Ishikawa (cell line): ENCODE measurements around the gene SRC.

Experiments used
- CEBPB ChIP-seq: IDR thresholded peaks from 2 replicates; pipeline ENCODE4 v1.6.1; 2012
- CREB1 ChIP-seq: IDR thresholded peaks from 2 replicates; pipeline ENCODE4 v1.6.1; 2012; ENCODE audit warnings: low read depth
- EGR1 ChIP-seq: IDR thresholded peaks from 2 replicates; pipeline ENCODE4 v1.6.1; 2012
- EP300 ChIP-seq: IDR thresholded peaks from 2 replicates; pipeline ENCODE4 v1.6.1; 2012; ENCODE audit warnings: borderline replicate concordance
- FOXM1 ChIP-seq: IDR thresholded peaks from 2 replicates; pipeline ENCODE4 v1.6.1; 2012; ENCODE audit warnings: low read depth, borderline replicate concordance
- MAX ChIP-seq: IDR thresholded peaks from 2 replicates; pipeline ENCODE4 v1.6.1; 2012
- NFIC ChIP-seq: IDR thresholded peaks from 2 replicates; pipeline ENCODE4 v1.6.1; 2012
- RAD21 ChIP-seq: IDR thresholded peaks from 2 replicates; pipeline ENCODE4 v1.6.1; 2012; ENCODE audit warnings: low read depth
- TAF1 ChIP-seq: IDR thresholded peaks from 2 replicates; pipeline ENCODE4 v1.6.1; 2012; ENCODE audit warnings: low read depth, mild to moderate bottlenecking
- TCF12 ChIP-seq: IDR thresholded peaks from 2 replicates; pipeline ENCODE4 v1.6.1; 2012; ENCODE audit warnings: low read depth
- TEAD4 ChIP-seq: IDR thresholded peaks from 2 replicates; pipeline ENCODE4 v1.6.1; 2012
- YY1 ChIP-seq: IDR thresholded peaks from 2 replicates; pipeline ENCODE4 v1.6.1; 2012; ENCODE audit warnings: low read depth
- ZBTB7A ChIP-seq: IDR thresholded peaks from 2 replicates; pipeline ENCODE4 v1.6.1; 2012; ENCODE audit warnings: low read depth
- TF ChIP-seq, protein P1 (sequence below): IDR thresholded peaks from 2 replicates; pipeline ENCODE4 v1.6.1; 2012; ENCODE audit warnings: low read depth, mild to moderate bottlenecking
- TF ChIP-seq, protein P2 (sequence below): IDR thresholded peaks from 2 replicates; pipeline ENCODE4 v1.6.1; 2012

SRC gene

DNA sequence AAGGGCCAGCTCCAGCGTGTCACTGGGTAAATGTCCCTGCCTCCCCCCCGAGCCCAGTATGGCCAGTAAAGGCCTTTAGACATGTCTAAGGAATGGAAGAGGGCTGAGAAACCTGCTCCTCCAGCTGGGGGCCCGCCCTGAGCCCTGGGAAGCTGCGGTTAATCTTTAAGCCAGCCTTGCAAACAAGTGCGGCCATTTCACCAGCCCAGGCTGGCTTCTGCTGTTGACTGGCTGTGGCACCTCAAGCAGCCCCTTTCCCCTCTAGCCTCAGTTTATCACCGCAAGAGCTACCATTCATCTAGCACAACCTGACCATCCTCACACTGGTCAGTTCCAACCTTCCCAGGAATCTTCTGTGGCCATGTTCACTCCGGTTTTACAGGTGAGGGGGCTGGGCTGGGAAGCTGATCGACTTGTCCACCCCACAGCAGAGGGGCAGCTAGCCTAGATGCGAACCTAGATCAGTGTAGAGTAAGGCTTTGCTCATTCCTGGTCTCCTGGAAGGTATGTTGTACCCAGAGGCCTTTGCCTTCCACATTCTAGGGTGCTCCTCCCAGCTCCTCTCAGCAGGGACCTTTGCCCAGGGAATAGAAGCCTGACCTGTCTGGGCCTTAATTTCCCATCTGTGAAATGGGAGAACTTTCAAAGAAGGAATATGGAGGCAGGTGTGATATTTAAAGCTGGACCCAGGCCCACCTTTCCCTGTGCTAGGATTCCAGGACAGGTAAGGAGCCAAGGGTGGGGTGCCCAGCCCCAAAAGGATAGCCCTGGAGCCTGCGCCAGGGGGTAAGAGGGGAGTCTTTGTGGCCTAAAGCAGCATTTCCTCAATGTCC lies 1.2 kb upstream of the SRC start:
- TF ChIP-seq FOXM1: no peak
- no peak for TF ChIP-seq TCF12
- no peak for TF ChIP-seq CREB1
- no peak for TF ChIP-seq RAD21
- TF ChIP-seq EGR1: no peak
- TF ChIP-seq, protein P1, sequence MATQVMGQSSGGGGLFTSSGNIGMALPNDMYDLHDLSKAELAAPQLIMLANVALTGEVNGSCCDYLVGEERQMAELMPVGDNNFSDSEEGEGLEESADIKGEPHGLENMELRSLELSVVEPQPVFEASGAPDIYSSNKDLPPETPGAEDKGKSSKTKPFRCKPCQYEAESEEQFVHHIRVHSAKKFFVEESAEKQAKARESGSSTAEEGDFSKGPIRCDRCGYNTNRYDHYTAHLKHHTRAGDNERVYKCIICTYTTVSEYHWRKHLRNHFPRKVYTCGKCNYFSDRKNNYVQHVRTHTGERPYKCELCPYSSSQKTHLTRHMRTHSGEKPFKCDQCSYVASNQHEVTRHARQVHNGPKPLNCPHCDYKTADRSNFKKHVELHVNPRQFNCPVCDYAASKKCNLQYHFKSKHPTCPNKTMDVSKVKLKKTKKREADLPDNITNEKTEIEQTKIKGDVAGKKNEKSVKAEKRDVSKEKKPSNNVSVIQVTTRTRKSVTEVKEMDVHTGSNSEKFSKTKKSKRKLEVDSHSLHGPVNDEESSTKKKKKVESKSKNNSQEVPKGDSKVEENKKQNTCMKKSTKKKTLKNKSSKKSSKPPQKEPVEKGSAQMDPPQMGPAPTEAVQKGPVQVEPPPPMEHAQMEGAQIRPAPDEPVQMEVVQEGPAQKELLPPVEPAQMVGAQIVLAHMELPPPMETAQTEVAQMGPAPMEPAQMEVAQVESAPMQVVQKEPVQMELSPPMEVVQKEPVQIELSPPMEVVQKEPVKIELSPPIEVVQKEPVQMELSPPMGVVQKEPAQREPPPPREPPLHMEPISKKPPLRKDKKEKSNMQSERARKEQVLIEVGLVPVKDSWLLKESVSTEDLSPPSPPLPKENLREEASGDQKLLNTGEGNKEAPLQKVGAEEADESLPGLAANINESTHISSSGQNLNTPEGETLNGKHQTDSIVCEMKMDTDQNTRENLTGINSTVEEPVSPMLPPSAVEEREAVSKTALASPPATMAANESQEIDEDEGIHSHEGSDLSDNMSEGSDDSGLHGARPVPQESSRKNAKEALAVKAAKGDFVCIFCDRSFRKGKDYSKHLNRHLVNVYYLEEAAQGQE: no peak

- TF ChIP-seq TAF1: no peak
- no peak for TF ChIP-seq EP300
- no peak for TF ChIP-seq YY1
- no peak for TF ChIP-seq MAX
- TF ChIP-seq ZBTB7A: no peak
- TF ChIP-seq, protein P2, sequence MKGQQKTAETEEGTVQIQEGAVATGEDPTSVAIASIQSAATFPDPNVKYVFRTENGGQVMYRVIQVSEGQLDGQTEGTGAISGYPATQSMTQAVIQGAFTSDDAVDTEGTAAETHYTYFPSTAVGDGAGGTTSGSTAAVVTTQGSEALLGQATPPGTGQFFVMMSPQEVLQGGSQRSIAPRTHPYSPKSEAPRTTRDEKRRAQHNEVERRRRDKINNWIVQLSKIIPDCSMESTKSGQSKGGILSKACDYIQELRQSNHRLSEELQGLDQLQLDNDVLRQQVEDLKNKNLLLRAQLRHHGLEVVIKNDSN: no peak
- TF ChIP-seq, protein P1: no peak
- no peak for TF ChIP-seq FOXM1
- TF ChIP-seq TCF12: no peak
- TF ChIP-seq RAD21: no peak
- no peak for TF ChIP-seq CEBPB
Measured at GRCh38 chr20:37346236-37346534, 245 bp downstream of the SRC start.

- TF ChIP-seq TCF12 (no peak), RAD21 (no peak), YY1 (no peak), CEBPB (no peak), EP300 (no peak), TEAD4 (no peak), MAX (no peak), CREB1 (no peak), TAF1 (no peak), FOXM1 (no peak), ZBTB7A (no peak), NFIC (no peak), EGR1 (no peak)
- TF ChIP-seq, protein P1: no peak
- TF ChIP-seq, protein P2: no peak
Measured at GRCh38 chr20:37346535-37347346, 801 bp downstream of the SRC start.

DNA sequence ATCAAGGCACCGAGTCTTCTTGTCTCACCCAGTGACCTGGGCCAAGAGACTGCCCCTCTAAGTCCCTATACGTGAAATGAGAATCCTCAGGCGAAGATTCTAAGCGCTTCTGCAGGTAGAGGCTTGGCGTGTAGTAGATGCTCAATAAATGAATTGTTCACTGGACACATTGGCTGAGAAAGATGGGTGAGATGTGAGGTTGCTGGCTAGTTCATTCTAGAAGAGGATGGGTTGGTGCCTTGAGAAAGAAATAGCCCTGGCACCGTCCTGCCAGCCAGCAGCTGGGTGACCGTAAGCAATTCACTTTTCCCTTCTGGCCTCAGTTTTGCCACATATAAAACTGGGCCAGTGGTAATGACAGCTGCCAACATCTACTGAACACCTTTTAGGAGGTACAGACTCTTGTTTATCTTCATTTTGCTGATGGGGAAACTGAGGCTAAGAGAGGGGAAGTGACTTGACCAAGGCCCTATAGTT lies 1.4 kb downstream of the SRC start:
- TF ChIP-seq EGR1 (no peak), TAF1 (no peak), TEAD4 (no peak), CEBPB (no peak), CREB1 (no peak), EP300 (no peak), NFIC (no peak), FOXM1 (no peak), TCF12 (no peak), YY1 (no peak), MAX (no peak), RAD21 (no peak), ZBTB7A (no peak)
- TF ChIP-seq, protein P1: no peak
- TF ChIP-seq, protein P2: no peak
